H1 (cell line): ENCODE data around the gene ZDHHC1. TPM values are rescaled to one million over a fixed set of nuclear protein-coding genes. Genes with fewer than 3 reads are reported as not detected.
A peak's percentile ranks its signal among the peaks of the same experiment; 100 is the strongest.

Source experiments
- CTCF ChIA-PET: fragments of 300-600 bp; sonication (Branson Sonifier 250); formaldehyde crosslinking; loops from one replicate; lab custom pipeline; 2021; ENCODE audit not compliant: partially characterized antibody; lab: Charles Lee
- POLR2A ChIA-PET: fragments of 300-600 bp; sonication (Branson Sonifier 250); formaldehyde crosslinking; loops from one replicate; lab custom pipeline; 2021; ENCODE audit warnings: inconsistent platforms; ENCODE audit not compliant: partially characterized antibody; lab: Charles Lee
- DNase-seq, 2 experiments: peaks; one replicate each; pipeline versions ENCODE4 v3.0.0 to v3.0.0-alpha.2; 2010 to 2022; ENCODE audit warnings: low spot score in 2 of 2, low read depth in 1 of 2, mixed read lengths in 1 of 2
- FAIRE-seq: peaks from 2 replicates; lab custom pipeline; 2011; peaks lifted over from hg19 to GRCh38; lab: Jason Lieb, UNC
- H2AFZ ChIP-seq: 2 replicates; pipeline ENCODE4 v1.8.1; 2012; ENCODE audit warnings: low read length, inconsistent platforms
- H2AK5ac ChIP-seq: 2 replicates; pipeline ENCODE4 v1.6.1; 2013; ENCODE audit warnings: low read depth, low read length
- H2BK120ac ChIP-seq: replicated peaks from 2 replicates; pipeline ENCODE3; 2013; ENCODE audit warnings: low read depth, low read length, inconsistent platforms
- H2BK12ac ChIP-seq: 2 replicates; pipeline ENCODE4 v1.6.1; 2013; ENCODE audit warnings: low read depth, low read length
- H2BK15ac ChIP-seq: 2 replicates; pipeline ENCODE4 v1.6.1; 2013; ENCODE audit warnings: low read length
- H2BK20ac ChIP-seq: 2 replicates; pipeline ENCODE4 v1.6.1; 2013; ENCODE audit warnings: low read length
- H2BK5ac ChIP-seq: 2 replicates; pipeline ENCODE4 v1.6.1; 2013; ENCODE audit warnings: low read depth, low read length
- H3K14ac ChIP-seq: 2 replicates; pipeline ENCODE4 v1.6.1; 2013; ENCODE audit warnings: inconsistent platforms; ENCODE audit not compliant: insufficient read length
- H3K18ac ChIP-seq: 2 replicates; pipeline ENCODE4 v1.6.1; 2013; ENCODE audit warnings: low read length; ENCODE audit errors: extremely low read depth
- H3K23ac ChIP-seq: 2 replicates; pipeline ENCODE4 v1.6.1; 2013; ENCODE audit warnings: inconsistent platforms; ENCODE audit not compliant: insufficient read length
- H3K23me2 ChIP-seq: 2 replicates; pipeline ENCODE4 v1.6.1; 2013; ENCODE audit warnings: low read depth, low read length
- H3K27ac ChIP-seq: 2 replicates; pipeline ENCODE4 v1.6.1; 2011; ENCODE audit warnings: low read depth, low read length, inconsistent platforms
- H3K27me3 ChIP-seq, 4 experiments: replicated peaks in 1 of 4; 1 replicate in 1 of 4; 2 replicates in 3 of 4; pipeline versions ENCODE4 v1.6.1 to v1.8.1; 2011 to 2013; ENCODE audit warnings: low read length in 3 of 4, mild to moderate bottlenecking in 3 of 4, inconsistent platforms in 2 of 4, mixed read lengths in 2 of 4, moderate library complexity in 1 of 4; ENCODE audit not compliant: control insufficient read depth in 3 of 4, insufficient read depth in 3 of 4; ENCODE audit errors: extremely low read depth in 1 of 4
- H3K36me3 ChIP-seq, 4 experiments: 2 replicates each; pipeline versions ENCODE4 v1.6.1 to v1.8.1; 2011 to 2013; ENCODE audit warnings: mild to moderate bottlenecking in 4 of 4, low read length in 3 of 4, moderate library complexity in 2 of 4, control low read depth in 1 of 4, inconsistent platforms in 1 of 4; ENCODE audit not compliant: insufficient read depth in 4 of 4, control insufficient read depth in 2 of 4
- H3K4ac ChIP-seq: replicated peaks from 2 replicates; pipeline ENCODE3; 2013; ENCODE audit warnings: low read length, low read depth, mixed read lengths, inconsistent platforms; ENCODE audit not compliant: insufficient read length
- H3K4me1 ChIP-seq, 4 experiments: replicated peaks in 1 of 4; 1 replicate in 1 of 4; 2 replicates in 3 of 4; pipeline versions ENCODE4 v1.6.1 to v1.8.1; 2011 to 2013; ENCODE audit warnings: low read length in 3 of 4, inconsistent platforms in 2 of 4, mixed read lengths in 1 of 4; ENCODE audit not compliant: insufficient read depth in 4 of 4, control insufficient read depth in 3 of 4
- H3K4me2 ChIP-seq, 2 experiments: 2 replicates each; pipeline versions ENCODE4 v1.6.1 to v1.8.1; 2011 to 2013; ENCODE audit warnings: low read depth in 2 of 2, low read length in 2 of 2, control low read depth in 1 of 2, inconsistent platforms in 1 of 2, mild to moderate bottlenecking in 1 of 2; ENCODE audit not compliant: insufficient read depth in 1 of 2
- H3K4me3 ChIP-seq, 4 experiments: fragments of 200-600, 300-600 bp in 1 of 4; sonication (generic), shearing (Covaris generic), sonication (Bioruptor Twin) in 1 of 4; 2 replicates each; pipeline versions ENCODE4 v1.5.1 to v1.8.1; 2011 to 2016; ENCODE audit warnings: low read length in 4 of 4, low read depth in 3 of 4, control low read depth in 2 of 4, inconsistent platforms in 2 of 4, mild to moderate bottlenecking in 2 of 4, mixed read lengths in 1 of 4, moderate library complexity in 1 of 4; ENCODE audit not compliant: insufficient read depth in 2 of 4; ENCODE audit errors: extremely low read depth in 1 of 4
- H3K56ac ChIP-seq: replicated peaks from 2 replicates; pipeline ENCODE3; 2013; ENCODE audit warnings: low read depth, mild to moderate bottlenecking, mixed read lengths, low read length, inconsistent platforms; ENCODE audit not compliant: insufficient read length
- H3K79me1 ChIP-seq: 2 replicates; pipeline ENCODE4 v1.6.1; 2013; ENCODE audit warnings: low read depth, low read length, control low read depth
- H3K79me2 ChIP-seq, 2 experiments: 2 replicates each; pipeline versions ENCODE4 v1.6.1 to v1.8.1; 2012 to 2013; ENCODE audit warnings: low read length in 2 of 2, mild to moderate bottlenecking in 2 of 2, inconsistent platforms in 1 of 2; ENCODE audit not compliant: insufficient read depth in 2 of 2, control insufficient read depth in 1 of 2
- H3K9ac ChIP-seq, 4 experiments: replicated peaks in 1 of 4; 1 replicate in 1 of 4; 2 replicates in 3 of 4; pipeline versions ENCODE4 v1.6.1 to v1.8.1; 2011 to 2013; ENCODE audit warnings: low read depth in 3 of 4, low read length in 3 of 4, control low read depth in 2 of 4, mild to moderate bottlenecking in 2 of 4, moderate library complexity in 2 of 4, inconsistent platforms in 1 of 4; ENCODE audit errors: extremely low read depth in 1 of 4
- H3K9me3 ChIP-seq, 2 experiments: 2 replicates each; pipeline versions ENCODE4 v1.6.1 to v1.8.1; 2012 to 2013; ENCODE audit warnings: mild to moderate bottlenecking in 2 of 2, moderate library complexity in 2 of 2, control low read depth in 1 of 2, inconsistent platforms in 1 of 2, low read depth in 1 of 2, low read length in 1 of 2, mixed read lengths in 1 of 2; ENCODE audit not compliant: insufficient read depth in 2 of 2
- H4K20me1 ChIP-seq, 2 experiments: replicated peaks in 1 of 2; 2 replicates each; pipeline versions ENCODE3 to v1.8.1; 2011 to 2013; ENCODE audit warnings: inconsistent platforms in 2 of 2, low read length in 2 of 2, mild to moderate bottlenecking in 1 of 2; ENCODE audit not compliant: insufficient read depth in 2 of 2, control insufficient read depth in 1 of 2
- H4K5ac ChIP-seq: 2 replicates; pipeline ENCODE4 v1.6.1; 2013; ENCODE audit warnings: low read length, low read depth, mixed read lengths, inconsistent platforms; ENCODE audit not compliant: insufficient read length
- H4K8ac ChIP-seq: 2 replicates; pipeline ENCODE4 v1.8.0; 2013; ENCODE audit warnings: mild to moderate bottlenecking, moderate library complexity, low read length, inconsistent platforms; ENCODE audit not compliant: insufficient read depth; ENCODE audit errors: extremely low read depth
- H4K91ac ChIP-seq: replicated peaks from 2 replicates; pipeline ENCODE3; 2013; ENCODE audit warnings: low read length, mixed read lengths, inconsistent platforms; ENCODE audit not compliant: insufficient read length
- EP300 ChIP-seq, 2 experiments: IDR thresholded peaks; 1 replicate in 1 of 2; 2 replicates in 1 of 2; pipeline ENCODE4 v1.6.1; 2011 to 2012; ENCODE audit warnings: low read depth in 2 of 2, low read length in 2 of 2, mild to moderate bottlenecking in 2 of 2, borderline replicate concordance in 1 of 2, inconsistent platforms in 1 of 2, moderate library complexity in 1 of 2
- SAP30 ChIP-seq: fragments of 300-600 bp; sonication (generic); IDR thresholded peaks from 2 replicates; pipeline ENCODE4 v1.7.1; 2012; ENCODE audit warnings: low read length, moderate library complexity, mild to moderate bottlenecking, inconsistent platforms; ENCODE audit not compliant: insufficient read depth, insufficient replicate concordance
- SRF ChIP-seq: IDR thresholded peaks from 2 replicates; pipeline ENCODE4 v1.6.1; 2011; ENCODE audit warnings: mild to moderate bottlenecking, low read depth, low read length, moderate library complexity
- WGBS, 2 experiments: shearing (Covaris generic) in 1 of 2; methylation state at CpG; one replicate each; pipeline versions ENCODE4 v1.1.6 to v1.1.7; 2013 to 2015; ENCODE audit warnings: low lambda C conversion rate in 2 of 2, mixed read lengths in 2 of 2, inconsistent platforms in 1 of 2, low coverage in 1 of 2, missing lambda C conversion rate in 1 of 2; ENCODE audit not compliant: insufficient replicate concordance in 2 of 2, insufficient coverage in 1 of 2, insufficient read length in 1 of 2; ENCODE audit errors: extremely low coverage in 1 of 2, missing lambda C conversion rate in 1 of 2; 5-methylcytosine and 5-hydroxymethylcytosine counted together
- polyA plus RNA-seq, 7 experiments: library from polyadenylated mRNA; depleted of rRNA in 3 of 7; stranded (reverse) in 5 of 7; unstranded in 2 of 7; fragments of >200 nt in 5 of 7; fragments of 200-250 nt in 2 of 7; gene quantifications; 1 replicate in 5 of 7; 2 replicates in 1 of 7; 4 replicates in 1 of 7; pipeline versions ENCODE4 v1.2.1 to v1.2.3, GENCODE V29; 2011 to 2013; ENCODE audit warnings: missing spikeins in 2 of 7, mixed read lengths in 2 of 7
- total RNA-seq: library from RNA; stranded (reverse); fragmentation: NEBNext Ultra II Directional; extraction: Animal tissue kit (Norgen Biotek cat#: 25700); gene quantifications from 2 replicates; pipeline ENCODE4 v1.2.1, GENCODE V29; 2021

The ZDHHC1 gene
- total and polyA plus RNA-seq, 2 of the 8 experiments (the other 6 are each of a cell fraction or from before 2014, with no cell fraction given): 3.1 to 4.9 TPM

DNA sequence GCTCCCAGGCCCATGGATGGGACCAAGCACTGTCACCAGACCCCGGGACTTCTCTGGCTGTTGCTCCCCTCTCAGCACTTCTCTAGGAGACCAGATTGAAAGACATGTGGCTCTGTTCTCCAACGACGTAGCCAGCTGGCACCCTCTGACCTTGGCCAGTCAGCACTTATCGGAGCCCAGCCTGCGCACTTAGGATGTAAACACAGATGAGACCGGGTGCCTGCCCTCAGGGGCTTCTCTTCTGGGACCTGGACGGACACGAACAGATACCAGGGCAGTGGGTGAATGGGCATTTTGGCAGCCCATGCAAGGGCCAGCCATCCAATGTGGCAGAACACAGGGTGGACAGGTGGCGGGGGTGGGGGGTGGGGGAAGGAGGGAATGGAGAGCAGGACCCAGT lies 6.6 kb downstream of the ZDHHC1 start:
- Histone ChIP-seq H4K20me1 (no peaks in the 10 kb centered on the region), H3K18ac (no peak overlapping the region), H3K14ac (no peak overlapping the region), H3K4ac (no peak overlapping the region), H3K23me2 (no peaks in the 10 kb centered on the region), H2AK5ac (no peak overlapping the region), H3K23ac (no peak overlapping the region), H3K56ac (no peak overlapping the region), H3K9me3 (no peaks in the 10 kb centered on the region), H3K9ac (no peak overlapping the region; a peak in 2 of 7 replicates), H2BK120ac (no peak overlapping the region), H2BK15ac (no peak overlapping the region), H3K4me1 (peaks cover 2 to 23% (median 5%) of the 10 kb centered on the region in 4 experiments), H2AFZ (no peak overlapping the region), H2BK20ac (no peak overlapping the region), H3K36me3 (no peaks in the 10 kb centered on the region), H4K5ac (no peak overlapping the region), H3K27ac (no peak overlapping the region), H3K79me2 (no peaks in the 10 kb centered on the region), H2BK12ac (peak overlapping the region; percentile 39; the same call in 1 of the 2 replicates), H2BK5ac (0 out of 2 replicates have a peak overlapping the region, but pooled peaks have one; percentile 81), H3K4me3 (no peak overlapping the region), H3K4me2 (no peak overlapping the region), H4K91ac (no peak overlapping the region), H4K8ac (peak overlapping the region; percentile 45; the same call in 1 of the 2 replicates), H3K79me1 (no peaks in the 10 kb centered on the region), H3K27me3 (no peaks in the 10 kb centered on the region; a peak in 2 of 7 replicates)
- WGBS, 2 experiments: 88% methylated on average over 9 of the region's 9 CpGs; no CpG with 5 or more reads in 1 of the 2 experiments
- ChIA-PET CTCF (interaction anchor here (1.6 to 32.4 kb wide), 3 partner anchors 8 to 149 kb away, joined by 5 to 476 read pairs (median 476); partner anchors contain the start of genes TPPP3 and ZDHHC1), POLR2A (no interaction called here)
- TF ChIP-seq EP300 (IDR thresholded peaks at IDR 0.05; ENCODE audit: borderline replicate concordance in 1 of 2, low read depth in 2 of 2, low read length in 2 of 2) (no peak), SRF (no peak), SAP30 (no peak)
- no peak for DNase-seq
- FAIRE-seq: no peak
